Kidney epithelial cell (primary cell): ENCODE data around the gene MAPK8IP2. TPM values are rescaled to one million over a fixed set of nuclear protein-coding genes. Genes with fewer than 3 reads are reported as not detected.
"Not testable (repeated sequence)": the region's sequence is repeated elsewhere in the genome, so short reads cannot be mapped to it uniquely, and the experiment has no call there.

Experiments used
- DNase-seq: peaks from one replicate; pipeline ENCODE4 v3.0.0-alpha.2; 2010; ENCODE audit warnings: low read depth
- H3K27me3 ChIP-seq: 2 replicates; pipeline ENCODE4 v1.6.0; 2011; ENCODE audit warnings: low read length; ENCODE audit not compliant: control insufficient read depth, insufficient read depth
- H3K36me3 ChIP-seq: 2 replicates; pipeline ENCODE4 v1.5.1; 2011; ENCODE audit warnings: low read length; ENCODE audit not compliant: control insufficient read depth, insufficient read depth
- H3K4me3 ChIP-seq: 2 replicates; pipeline ENCODE4 v1.5.1; 2011; ENCODE audit warnings: low read depth, mild to moderate bottlenecking, control low read depth, low read length
- CTCF ChIP-seq: IDR thresholded peaks from 2 replicates; pipeline ENCODE4 v1.5.1; 2011; ENCODE audit warnings: mild to moderate bottlenecking, moderate library complexity, low read length, control low read depth, inconsistent platforms; ENCODE audit not compliant: insufficient read depth, poor library complexity, severe bottlenecking
- total RNA-seq: library from RNA; depleted of rRNA; stranded (reverse); fragments of >200 nt; gene quantifications from 2 replicates; pipeline ENCODE4 v1.2.3, GENCODE V29; 2015

Gene MAPK8IP2
- total RNA-seq, 1 donor from 2014 or later = 0.84 TPM

- Histone ChIP-seq H3K36me3 (no peaks in the 10 kb centered on the region), H3K4me3 (no peak overlapping the region), H3K27me3 (peaks cover 83% of the 10 kb centered on the region)
- DNase-seq = no peak
- TF ChIP-seq CTCF = no peak
These were observed 7.0 kb downstream of the MAPK8IP2 start for GRCh38 chr22:50607659-50608020.

- H3K4me3 ChIP-seq, H3K36me3 ChIP-seq, DNase-seq: not testable (repeated sequence)
- H3K27me3 ChIP-seq = peaks cover 82% of the 10 kb centered on the region
These were observed 7.7 kb downstream of the MAPK8IP2 start for GRCh38 chr22:50608058-50608840.

- TF ChIP-seq CTCF = no peak
- H3K4me3 ChIP-seq = no peak overlapping the region
- H3K27me3 ChIP-seq = peaks cover 78% of the 10 kb centered on the region
- H3K36me3 ChIP-seq = no peaks in the 10 kb centered on the region
- no peak for DNase-seq
These were observed 8.4 kb downstream of the MAPK8IP2 start for GRCh38 chr22:50608996-50609395.

- Histone ChIP-seq H3K27me3 (peaks cover 75% of the 10 kb centered on the region), H3K36me3 (no peaks in the 10 kb centered on the region), H3K4me3 (no peak overlapping the region)
- TF ChIP-seq CTCF = no peak
- DNase-seq = no peak
These were observed 9.0 kb downstream of the MAPK8IP2 start for GRCh38 chr22:50609599-50609998.

- TF ChIP-seq CTCF = no peak
- Histone ChIP-seq H3K36me3 (no peaks in the 10 kb centered on the region), H3K4me3 (no peak overlapping the region), H3K27me3 (peaks cover 70% of the 10 kb centered on the region)
- DNase-seq = no peak
These were observed 9.5 kb downstream of the MAPK8IP2 start for GRCh38 chr22:50610041-50610451.

- DNase-seq = no peak
- Histone ChIP-seq H3K36me3 (no peaks in the 10 kb centered on the region), H3K4me3 (no peak overlapping the region), H3K27me3 (peaks cover 65% of the 10 kb centered on the region)
- TF ChIP-seq CTCF = no peak
These were observed 10.0 kb downstream of the MAPK8IP2 start for GRCh38 chr22:50610581-50610980.
